ENCODE measurements around the gene FAM222B.

DNA sequence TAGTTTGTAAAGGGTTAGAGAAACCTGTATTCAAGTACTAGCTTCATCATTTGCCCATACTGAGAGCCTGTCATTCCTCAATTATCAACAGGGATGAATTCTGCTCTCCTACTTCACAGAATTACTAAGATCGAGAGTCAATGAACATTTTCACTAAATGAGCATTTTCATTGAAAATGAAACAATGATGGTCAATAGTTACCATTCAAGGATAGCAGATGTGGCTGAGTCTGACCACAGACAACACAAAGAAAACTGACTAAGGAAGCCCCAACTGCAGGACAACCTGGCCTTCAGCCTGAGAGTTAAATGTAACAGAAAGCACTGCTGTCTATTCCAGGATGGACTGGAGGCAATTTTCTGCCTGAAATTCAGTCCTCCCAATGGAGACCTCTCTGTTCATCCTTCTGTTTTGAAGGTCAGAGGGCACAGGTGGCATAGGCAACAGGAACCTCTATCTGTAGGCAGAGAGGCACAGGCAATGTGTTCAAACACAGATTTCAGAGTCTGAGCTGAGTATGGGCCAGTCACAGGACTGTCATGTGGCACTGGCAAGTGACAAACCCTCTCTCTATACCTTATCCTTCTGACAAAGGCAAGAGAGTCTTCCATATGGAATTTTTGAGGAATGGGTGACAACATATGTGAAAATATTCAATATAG lies 79.3 kb downstream of the FAM222B start:
- TF ChIP-seq POLR2AphosphoS5 (IDR thresholded peaks at IDR 0.05; ENCODE audit: borderline replicate concordance, low read depth, low read length) (no peak), EZH2 (IDR thresholded peaks at IDR 0.05) (no peak)
